Transverse colon (tissue), 3 donors: ENCODE measurements around the gene IFNB1.

ENCODE experiments used
- EP300 ChIP-seq: sonication (generic); formaldehyde crosslinking; IDR thresholded peaks from one replicate; pipeline ENCODE4 v1.6.1; 2017; ENCODE audit warnings: antibody characterized with exemption, low read depth
- POLR2A ChIP-seq: fragments of 450-650 bp; IDR thresholded peaks from one replicate; pipeline ENCODE4 v1.6.1; 2016; ENCODE audit warnings: antibody characterized with exemption, mild to moderate bottlenecking, moderate library complexity
- TF ChIP-seq, protein P1 (sequence below), 5 experiments: fragments of 200-600 bp in 3 of 5; fragments of 450-650 bp in 2 of 5; sonication (generic) in 3 of 5; IDR thresholded peaks; 1 replicate in 2 of 5; 2 replicates in 3 of 5; pipeline ENCODE4 v1.5.1; 2016 to 2017; ENCODE audit warnings: antibody characterized with exemption in 5 of 5, inconsistent platforms in 3 of 5, mild to moderate bottlenecking in 2 of 5, moderate library complexity in 1 of 5

DNA sequence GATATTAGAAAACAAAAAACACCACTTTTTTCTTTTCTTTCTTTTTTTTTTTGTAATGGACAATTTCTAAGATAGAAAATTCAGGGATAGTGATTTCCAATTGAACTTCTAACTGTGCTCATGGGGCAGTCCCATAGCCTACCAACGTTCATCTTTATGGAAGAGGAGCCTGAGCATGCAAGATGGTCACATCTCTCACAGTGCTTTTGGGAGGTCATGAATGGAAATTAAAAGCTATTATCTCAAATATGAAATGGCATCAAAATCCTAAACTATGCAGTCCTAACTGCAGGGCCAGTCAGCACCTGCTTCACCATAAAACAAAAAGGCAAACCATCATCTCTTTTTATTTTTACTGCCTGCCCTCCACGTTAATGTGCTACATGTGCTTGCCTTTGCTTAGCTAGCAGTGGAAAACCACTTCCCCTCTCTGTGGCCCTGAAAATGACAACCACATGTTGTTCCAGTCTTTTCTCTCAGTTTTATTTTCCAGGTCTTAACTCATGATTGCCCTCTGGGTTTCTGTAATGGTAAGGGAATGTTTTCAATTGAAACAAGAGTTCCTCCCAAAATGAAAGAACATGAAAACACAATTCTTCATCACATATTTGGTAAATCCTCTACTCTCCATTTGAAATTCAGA is 16.7 kb downstream of the IFNB1 start:
- no peak for TF ChIP-seq POLR2A
- no peak for TF ChIP-seq EP300
- TF ChIP-seq, protein P1, sequence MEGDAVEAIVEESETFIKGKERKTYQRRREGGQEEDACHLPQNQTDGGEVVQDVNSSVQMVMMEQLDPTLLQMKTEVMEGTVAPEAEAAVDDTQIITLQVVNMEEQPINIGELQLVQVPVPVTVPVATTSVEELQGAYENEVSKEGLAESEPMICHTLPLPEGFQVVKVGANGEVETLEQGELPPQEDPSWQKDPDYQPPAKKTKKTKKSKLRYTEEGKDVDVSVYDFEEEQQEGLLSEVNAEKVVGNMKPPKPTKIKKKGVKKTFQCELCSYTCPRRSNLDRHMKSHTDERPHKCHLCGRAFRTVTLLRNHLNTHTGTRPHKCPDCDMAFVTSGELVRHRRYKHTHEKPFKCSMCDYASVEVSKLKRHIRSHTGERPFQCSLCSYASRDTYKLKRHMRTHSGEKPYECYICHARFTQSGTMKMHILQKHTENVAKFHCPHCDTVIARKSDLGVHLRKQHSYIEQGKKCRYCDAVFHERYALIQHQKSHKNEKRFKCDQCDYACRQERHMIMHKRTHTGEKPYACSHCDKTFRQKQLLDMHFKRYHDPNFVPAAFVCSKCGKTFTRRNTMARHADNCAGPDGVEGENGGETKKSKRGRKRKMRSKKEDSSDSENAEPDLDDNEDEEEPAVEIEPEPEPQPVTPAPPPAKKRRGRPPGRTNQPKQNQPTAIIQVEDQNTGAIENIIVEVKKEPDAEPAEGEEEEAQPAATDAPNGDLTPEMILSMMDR (IDR thresholded peaks at IDR 0.05), result no peak
